HG02938 (cell line): ENCODE measurements around the gene PLXDC1.

ENCODE experiments used
- ATAC-seq: cut with Tn5 transposase; IDR thresholded peaks from one replicate; pipeline ENCODE4 v1.9.1; 2021; ENCODE audit warnings: mild to moderate bottlenecking, moderate library complexity; ENCODE audit not compliant: unreplicated experiment

PLXDC1 gene

DNA sequence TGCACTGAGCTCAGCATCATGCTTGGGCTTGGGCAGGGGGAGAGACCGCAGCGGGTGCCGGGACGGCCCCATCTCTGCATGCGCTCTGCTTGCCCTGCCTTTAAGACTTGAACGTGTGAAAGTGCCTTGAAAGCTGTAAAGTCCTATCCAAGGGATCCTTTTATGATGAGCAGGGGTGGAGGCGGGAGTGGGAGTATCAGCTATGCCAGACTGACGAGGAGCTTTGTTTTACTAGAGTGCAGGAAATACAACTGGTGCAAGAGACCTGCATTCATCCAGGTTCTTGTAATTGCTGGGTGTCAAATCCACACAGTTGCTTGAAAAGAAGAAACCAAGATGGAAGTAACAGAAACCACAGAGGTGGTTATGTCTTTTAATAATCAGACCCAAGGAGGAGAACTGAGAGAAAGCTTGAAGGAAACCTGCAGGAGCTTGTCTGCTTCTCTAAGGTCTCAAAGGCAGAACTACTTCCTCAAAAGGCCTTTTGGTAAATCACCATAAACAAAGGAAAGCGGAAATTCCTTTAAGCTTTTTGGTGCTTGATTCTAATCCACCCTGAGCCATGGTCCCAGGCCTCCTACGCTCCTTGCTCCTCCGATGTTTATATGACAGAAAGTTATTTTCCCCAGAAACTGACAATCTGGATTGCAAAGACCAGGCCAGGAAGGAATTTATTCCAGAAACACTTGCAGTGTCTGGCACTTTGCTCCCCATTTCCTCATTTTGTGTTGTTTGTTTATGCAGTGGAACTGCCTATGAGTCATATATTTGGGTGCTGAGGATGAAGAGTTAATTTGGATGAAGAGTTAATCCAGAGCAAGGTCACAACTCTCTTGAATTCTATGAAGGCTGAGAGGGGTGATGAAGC, 132.9 kb downstream of the PLXDC1 start:
- no peak for ATAC-seq

DNA sequence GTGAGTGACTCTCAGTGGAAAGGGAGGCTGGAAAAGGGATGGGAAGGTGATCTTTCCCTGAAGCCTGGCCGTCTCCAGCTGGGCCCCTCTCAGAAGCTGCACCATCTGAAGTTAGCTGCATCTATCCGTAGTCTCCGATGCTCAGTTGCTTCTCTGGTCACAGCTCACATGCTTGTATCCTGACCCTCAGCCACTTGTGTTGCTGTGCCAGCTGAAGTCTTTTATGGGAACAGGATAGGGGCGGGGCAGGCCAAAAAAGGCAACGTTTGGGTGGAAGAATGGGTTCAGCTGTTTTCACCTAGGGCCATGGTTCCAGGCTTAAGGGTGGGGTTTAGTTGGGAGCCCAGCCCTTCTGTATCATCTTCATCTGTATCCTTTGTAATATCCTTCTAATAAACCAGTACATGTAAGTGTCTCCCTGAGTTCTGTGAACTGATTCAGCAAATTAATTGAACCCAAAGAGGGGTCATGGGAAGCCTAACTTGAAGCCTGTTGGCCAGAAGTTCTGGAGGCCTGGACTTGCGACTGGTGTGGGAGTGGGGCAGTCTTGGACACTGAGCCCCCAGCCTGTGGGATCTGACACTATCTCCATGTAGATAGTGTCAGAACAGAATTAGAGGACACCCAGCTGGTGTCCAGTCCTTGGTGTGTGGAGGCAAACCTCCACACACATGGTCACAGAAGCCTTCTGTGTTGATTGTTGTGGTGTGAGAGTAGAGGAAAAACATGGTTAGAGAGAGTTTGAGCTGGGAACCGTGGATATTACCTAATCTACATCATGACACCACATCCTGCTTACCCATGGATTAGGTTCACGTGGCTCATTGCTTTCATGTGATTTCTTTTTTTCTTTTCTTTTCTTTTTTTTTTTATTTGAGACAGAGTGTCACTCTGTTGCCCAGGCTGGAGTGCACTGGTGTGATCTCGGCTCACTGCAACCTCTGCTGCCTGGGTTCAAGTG, 135.0 kb downstream of the PLXDC1 start:
- ATAC-seq: no peak

DNA sequence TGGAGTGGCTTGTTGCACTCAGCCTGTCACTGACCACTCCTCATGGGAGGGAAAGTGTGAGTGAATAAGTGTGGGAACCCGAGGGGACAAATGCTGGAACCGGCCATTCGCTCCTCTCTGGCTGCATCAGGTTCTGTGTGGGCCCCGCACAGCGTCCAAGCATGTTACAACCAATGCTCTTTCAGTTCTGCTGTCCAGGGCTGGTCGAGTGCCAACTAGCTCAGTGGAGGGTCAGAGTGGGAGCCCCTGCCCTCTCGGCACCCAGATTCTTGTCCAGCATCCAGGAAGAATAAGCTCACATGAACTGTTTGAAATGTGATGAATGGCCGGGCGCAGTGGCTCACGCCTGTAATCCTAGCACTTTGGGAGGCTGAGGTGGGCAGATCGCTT, 135.9 kb downstream of the PLXDC1 start:
- no peak for ATAC-seq

DNA sequence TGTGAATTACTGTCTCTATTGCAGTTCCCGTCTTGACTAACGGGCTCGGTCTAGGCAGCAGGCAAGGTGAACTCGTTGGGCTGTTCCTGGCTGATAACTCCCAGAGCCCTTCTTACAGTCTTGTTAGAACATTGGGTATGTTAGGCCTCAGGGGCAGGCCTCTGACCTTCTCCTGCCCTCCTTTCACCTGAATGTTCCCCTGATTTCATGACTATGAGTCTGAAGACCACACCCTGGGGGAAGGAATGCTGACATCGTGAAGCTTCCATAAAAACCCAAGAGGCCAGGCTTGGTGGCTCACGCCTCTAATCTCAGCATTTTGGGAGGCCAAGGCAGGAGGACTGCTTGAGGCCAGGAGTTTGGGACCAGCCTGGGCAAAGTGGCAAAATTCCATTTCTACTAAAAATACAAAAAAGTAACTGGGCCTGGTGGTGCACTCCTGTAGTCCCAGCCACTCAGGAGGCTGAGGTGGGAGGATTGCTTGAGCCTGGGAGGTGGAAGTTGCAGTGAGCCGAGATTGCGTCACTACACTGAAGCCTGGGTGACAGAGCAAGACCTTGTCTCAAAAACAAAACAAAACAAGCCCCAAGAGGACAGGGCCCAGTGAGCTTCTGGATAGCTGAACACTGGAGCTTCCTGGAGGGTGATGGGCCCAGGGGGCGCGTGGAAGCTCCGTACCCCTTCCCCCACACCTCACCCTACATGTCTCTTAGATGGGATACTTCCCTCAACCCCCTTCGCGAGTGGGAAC, 136.5 kb downstream of the PLXDC1 start:
- ATAC-seq: no peak

DNA sequence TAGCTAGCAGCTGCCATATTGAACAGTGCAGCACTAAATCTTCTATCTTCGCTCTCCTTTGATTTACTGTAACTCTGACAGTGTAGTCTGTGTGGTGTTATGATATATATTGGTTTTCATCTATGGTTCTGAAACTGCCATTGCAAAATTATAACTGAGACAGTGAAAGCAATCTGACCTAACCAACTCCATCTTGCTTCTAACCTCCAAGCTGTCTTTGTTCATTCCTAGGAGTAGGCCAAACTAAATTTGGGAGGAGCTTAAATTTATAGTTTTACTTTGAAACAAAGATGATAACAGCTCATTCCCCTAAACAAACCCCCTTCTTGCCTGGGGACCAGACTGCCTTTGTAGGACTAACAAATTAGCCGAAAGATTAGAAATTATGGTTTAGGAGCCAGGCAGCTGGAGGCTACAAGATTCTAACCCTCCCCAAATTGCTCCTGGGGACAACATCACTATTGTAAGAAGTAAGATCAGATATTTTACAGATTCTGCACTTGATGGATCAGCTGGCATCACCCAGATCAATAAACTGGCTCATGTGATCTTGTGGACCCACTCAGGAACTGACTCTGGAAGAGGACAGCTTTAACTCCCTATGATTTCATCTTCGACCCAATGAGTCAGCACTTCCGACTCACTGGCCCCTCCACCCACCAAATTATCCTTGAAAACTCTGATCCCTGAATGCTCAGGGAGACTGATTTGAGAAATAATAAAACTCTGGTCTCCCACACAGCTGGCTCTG, 137.2 kb downstream of the PLXDC1 start:
- no peak for ATAC-seq
